Keratinocyte (primary cell): ENCODE measurements around the gene UTP3. TPM values are rescaled to one million over a fixed set of nuclear protein-coding genes. Genes with fewer than 3 reads are reported as not detected.
"Not testable (repeated sequence)": the region's sequence is repeated elsewhere in the genome, so short reads cannot be mapped to it uniquely, and the experiment has no call there.

Source experiments
- DNase-seq: peaks from one replicate; pipeline ENCODE4 v3.0.0-alpha.2; 2011; ENCODE audit warnings: low read depth, missing footprints, low spot score
- FAIRE-seq: peaks from 2 replicates; lab custom pipeline; 2011; peaks lifted over from hg19 to GRCh38; lab: Jason Lieb, UNC
- H2AFZ ChIP-seq: 2 replicates; pipeline ENCODE4 v1.6.0; 2012; ENCODE audit warnings: low read length, control low read depth, inconsistent platforms; ENCODE audit not compliant: control insufficient read depth
- H3K27ac ChIP-seq: 2 replicates; pipeline ENCODE4 v1.5.1; 2011; ENCODE audit warnings: low read length; ENCODE audit not compliant: control insufficient read depth, insufficient read depth
- H3K27me3 ChIP-seq: 3 replicates; pipeline ENCODE4 v1.6.0; 2011; ENCODE audit warnings: low read length; ENCODE audit not compliant: control insufficient read depth, insufficient read depth; ENCODE audit errors: extremely low read depth
- H3K36me3 ChIP-seq, 2 experiments: 2 replicates in 1 of 2; 3 replicates in 1 of 2; pipeline ENCODE4 v1.5.1; 2011; ENCODE audit warnings: low read length in 2 of 2, mild to moderate bottlenecking in 1 of 2; ENCODE audit not compliant: control insufficient read depth in 2 of 2, insufficient read depth in 2 of 2; ENCODE audit errors: extremely low read depth in 1 of 2
- H3K4me1 ChIP-seq: 3 replicates; pipeline ENCODE4 v1.5.1; 2011; ENCODE audit warnings: low read length; ENCODE audit not compliant: control insufficient read depth, insufficient read depth; ENCODE audit errors: extremely low read depth
- H3K4me2 ChIP-seq: 3 replicates; pipeline ENCODE4 v1.6.0; 2011; ENCODE audit warnings: low read depth, low read length; ENCODE audit not compliant: control insufficient read depth, insufficient read depth; ENCODE audit errors: extremely low read depth
- H3K4me3 ChIP-seq, 3 experiments: fragments of 200-600 bp in 1 of 3; sonication (generic) in 1 of 3; 2 replicates in 2 of 3; 3 replicates in 1 of 3; pipeline ENCODE4 v1.5.1; 2011 to 2016; ENCODE audit warnings: low read length in 3 of 3, mild to moderate bottlenecking in 3 of 3, control low read depth in 2 of 3, inconsistent platforms in 1 of 3, low read depth in 1 of 3, mixed read lengths in 1 of 3, mixed run types in 1 of 3, moderate library complexity in 1 of 3; ENCODE audit not compliant: control insufficient read depth in 2 of 3, insufficient read depth in 2 of 3; ENCODE audit errors: extremely low read depth in 1 of 3
- H3K79me2 ChIP-seq: 2 replicates; pipeline ENCODE4 v1.6.0; 2012; ENCODE audit warnings: low read length; ENCODE audit not compliant: control insufficient read depth, insufficient read depth
- H3K9ac ChIP-seq: 3 replicates; pipeline ENCODE4 v1.6.0; 2011; ENCODE audit warnings: low read length; ENCODE audit not compliant: control insufficient read depth, insufficient read depth; ENCODE audit errors: extremely low read depth
- H3K9me1 ChIP-seq: 3 replicates; pipeline ENCODE4 v1.6.0; 2011; ENCODE audit warnings: low read length; ENCODE audit not compliant: control insufficient read depth, insufficient read depth; ENCODE audit errors: extremely low read depth
- H3K9me3 ChIP-seq: 2 replicates; pipeline ENCODE4 v1.5.1; 2012; ENCODE audit warnings: low read depth, low read length; ENCODE audit not compliant: control insufficient read depth
- H4K20me1 ChIP-seq: 3 replicates; pipeline ENCODE4 v1.6.0; 2011; ENCODE audit warnings: low read length; ENCODE audit not compliant: control insufficient read depth, insufficient read depth; ENCODE audit errors: extremely low read depth
- CTCF ChIP-seq, 3 experiments: IDR thresholded peaks in 1 of 3; conservative IDR thresholded peaks in 1 of 3; optimal IDR thresholded peaks in 1 of 3; 2 replicates in 2 of 3; 3 replicates in 1 of 3; pipeline versions ENCODE3 to v1.5.1; 2011; ENCODE audit warnings: low read length in 3 of 3, mild to moderate bottlenecking in 3 of 3, moderate library complexity in 2 of 3, control low read depth in 1 of 3, inconsistent platforms in 1 of 3; ENCODE audit not compliant: insufficient read depth in 2 of 3; ENCODE audit errors: extremely low read depth in 1 of 3
- EZH2 ChIP-seq: IDR thresholded peaks from one replicate; pipeline ENCODE4 v1.6.1; 2012; ENCODE audit warnings: inconsistent platforms, mild to moderate bottlenecking, low read length, moderate library complexity
- dilution Hi-C: fragments of 300-500 bp; cut with MboI; formaldehyde crosslinking; loops from one replicate; pipeline ENCODE4 v1.7.0; 2020; ENCODE audit warnings: low sequenced_read_pairs; ENCODE audit not compliant: extremely low pct_ligation_motif_present
- polyA plus RNA-seq, 5 experiments: library from polyadenylated mRNA; depleted of rRNA in 3 of 5; stranded (reverse) in 3 of 5; stranded (forward) in 1 of 5; unstranded in 1 of 5; fragments of >200 nt; gene quantifications; 1 replicate in 1 of 5; 2 replicates in 3 of 5; 3 replicates in 1 of 5; pipeline versions ENCODE4 v1.2.1 to v1.2.3, GENCODE V29; 2011 to 2012; ENCODE audit warnings: missing spikeins in 2 of 5, low read depth in 1 of 5, low replicate concordance in 1 of 5

The UTP3 gene
- polyA plus RNA-seq, 1 donor (not counting 4 experiments of a cell fraction or from before 2014, with no cell fraction given), result 27.7 TPM

- H3K36me3 ChIP-seq, result no peaks in the 10 kb centered on the region
- DNase-seq (no peak), FAIRE-seq (no peak)
- H3K4me2 ChIP-seq, result no peak overlapping the region
- H4K20me1 ChIP-seq, result no peaks in the 10 kb centered on the region
- no peaks in the 10 kb centered on the region for H3K9me3 ChIP-seq
- no peak overlapping the region for H3K27ac ChIP-seq
- no peaks in the 10 kb centered on the region for H3K27me3 ChIP-seq
- no peak overlapping the region for H2AFZ ChIP-seq
- no peak overlapping the region for H3K9ac ChIP-seq
- H3K79me2 ChIP-seq, result no peaks in the 10 kb centered on the region
- TF ChIP-seq CTCF (optimal IDR thresholded peaks at IDR 0.05 in 1 of 3, IDR thresholded peaks at IDR 0.05 in 1 of 3, conservative IDR thresholded peaks at IDR 0.05 in 1 of 3; ENCODE audit: extremely low read depth in 1 of 3, insufficient read depth in 2 of 3, low read length in 3 of 3) (no peak), EZH2 (no peak)
- dilution Hi-C loops, result no loop called here
- peaks cover 6% of the 10 kb centered on the region for H3K4me1 ChIP-seq
- no peak overlapping the region for H3K4me3 ChIP-seq
- H3K9me1 ChIP-seq, result no peaks in the 10 kb centered on the region
These were observed 12.4 kb downstream of the UTP3 start for GRCh38 chr4:70700712-70701111.

- no peak for TF ChIP-seq EZH2
- TF ChIP-seq CTCF (optimal IDR thresholded peaks at IDR 0.05 in 1 of 3, IDR thresholded peaks at IDR 0.05 in 1 of 3, conservative IDR thresholded peaks at IDR 0.05 in 1 of 3; ENCODE audit: extremely low read depth in 1 of 3, insufficient read depth in 2 of 3, low read length in 3 of 3), result no peak
- peak overlapping the region; percentile 35 for H3K4me2 ChIP-seq
- no peaks in the 10 kb centered on the region for H3K9me3 ChIP-seq
- H3K36me3 ChIP-seq, result no peaks in the 10 kb centered on the region
- H3K9ac ChIP-seq, result no peak overlapping the region
- no peak for FAIRE-seq
- H2AFZ ChIP-seq, result no peak overlapping the region
- dilution Hi-C loops, result no loop called here
- no peaks in the 10 kb centered on the region for H4K20me1 ChIP-seq
- peak overlapping the region in 1 of 3 experiments; percentile 31 for H3K4me3 ChIP-seq
- no peak for DNase-seq
- H3K79me2 ChIP-seq, result peaks cover 2% of the 10 kb centered on the region
- no peak overlapping the region for H3K27ac ChIP-seq
- H3K27me3 ChIP-seq, result no peaks in the 10 kb centered on the region
- H3K4me1 ChIP-seq, result peaks cover 7% of the 10 kb centered on the region
- H3K9me1 ChIP-seq, result no peaks in the 10 kb centered on the region
These were observed 12.9 kb downstream of the UTP3 start for GRCh38 chr4:70701271-70701670.

GRCh38 chr4:70702592-70702991, 14.3 kb downstream of the UTP3 start:
- H3K9ac ChIP-seq, H3K27ac ChIP-seq, H4K20me1 ChIP-seq, H3K9me1 ChIP-seq, FAIRE-seq, H3K4me3 ChIP-seq, DNase-seq, dilution Hi-C loops, H3K27me3 ChIP-seq, H3K36me3 ChIP-seq, H3K4me2 ChIP-seq, H2AFZ ChIP-seq, H3K9me3 ChIP-seq: not testable (repeated sequence)
- peaks cover 13% of the 10 kb centered on the region for H3K4me1 ChIP-seq
- H3K79me2 ChIP-seq, result peaks cover 15% of the 10 kb centered on the region
